ENCODE results near the gene UBE3A.

The UBE3A gene

DNA sequence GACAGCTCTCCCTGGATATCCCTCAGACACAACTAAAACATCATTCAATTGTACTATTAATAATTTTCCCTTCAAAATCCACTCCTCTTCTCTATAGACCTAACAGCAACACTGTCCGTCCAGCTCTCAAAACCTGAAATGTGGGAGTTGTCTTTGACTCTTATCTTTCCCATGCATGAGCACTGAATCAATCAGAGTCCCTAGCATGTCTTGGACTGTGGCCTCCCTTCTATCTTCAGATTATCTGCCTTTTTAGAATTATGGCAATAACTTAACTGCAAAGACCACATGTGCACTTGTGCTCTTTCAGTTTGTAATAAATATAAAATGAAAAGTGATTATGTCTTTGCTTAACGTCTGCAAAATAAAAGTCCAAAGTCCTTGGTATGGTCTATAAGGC is 107.0 kb downstream of the UBE3A start:
- no peak for DNase-seq
- Histone ChIP-seq H3K36me3 (no peaks in the 10 kb centered on the region; the same call in none of the 2 replicates), H3K4me3 (ENCODE audit: low read depth, low read length) (no peak overlapping the region), H3K27me3 (ENCODE audit: insufficient read depth, low read depth, severe bottlenecking) (no peaks in the 10 kb centered on the region), H3K27ac (no peak overlapping the region), H3K9me3 (ENCODE audit: severe bottlenecking) (no peaks in the 10 kb centered on the region)
- TF ChIP-seq, protein P1, sequence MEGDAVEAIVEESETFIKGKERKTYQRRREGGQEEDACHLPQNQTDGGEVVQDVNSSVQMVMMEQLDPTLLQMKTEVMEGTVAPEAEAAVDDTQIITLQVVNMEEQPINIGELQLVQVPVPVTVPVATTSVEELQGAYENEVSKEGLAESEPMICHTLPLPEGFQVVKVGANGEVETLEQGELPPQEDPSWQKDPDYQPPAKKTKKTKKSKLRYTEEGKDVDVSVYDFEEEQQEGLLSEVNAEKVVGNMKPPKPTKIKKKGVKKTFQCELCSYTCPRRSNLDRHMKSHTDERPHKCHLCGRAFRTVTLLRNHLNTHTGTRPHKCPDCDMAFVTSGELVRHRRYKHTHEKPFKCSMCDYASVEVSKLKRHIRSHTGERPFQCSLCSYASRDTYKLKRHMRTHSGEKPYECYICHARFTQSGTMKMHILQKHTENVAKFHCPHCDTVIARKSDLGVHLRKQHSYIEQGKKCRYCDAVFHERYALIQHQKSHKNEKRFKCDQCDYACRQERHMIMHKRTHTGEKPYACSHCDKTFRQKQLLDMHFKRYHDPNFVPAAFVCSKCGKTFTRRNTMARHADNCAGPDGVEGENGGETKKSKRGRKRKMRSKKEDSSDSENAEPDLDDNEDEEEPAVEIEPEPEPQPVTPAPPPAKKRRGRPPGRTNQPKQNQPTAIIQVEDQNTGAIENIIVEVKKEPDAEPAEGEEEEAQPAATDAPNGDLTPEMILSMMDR (IDR thresholded peaks at IDR 0.05; ENCODE audit: low read depth, low read length) = no peak

- no peak for DNase-seq
- no peaks in the 10 kb centered on the region; the same call in none of the 2 replicates for H3K36me3 ChIP-seq
- TF ChIP-seq, protein P1 (IDR thresholded peaks at IDR 0.05; ENCODE audit: low read depth, low read length) = no peak
- H3K27ac ChIP-seq = no peak overlapping the region
- no peaks in the 10 kb centered on the region for H3K9me3 ChIP-seq (ENCODE audit: severe bottlenecking)
- no peak overlapping the region for H3K4me3 ChIP-seq (ENCODE audit: low read depth, low read length)
- H3K27me3 ChIP-seq (ENCODE audit: insufficient read depth, low read depth, severe bottlenecking) = no peaks in the 10 kb centered on the region
Observed at GRCh38 chr15:25331404-25331803, 107.4 kb downstream of the UBE3A start.

GRCh38 chr15:25329696-25330095 is 109.1 kb downstream of the UBE3A start:
- H3K27ac ChIP-seq = no peak overlapping the region
- H3K9me3 ChIP-seq (ENCODE audit: severe bottlenecking) = no peaks in the 10 kb centered on the region
- H3K4me3 ChIP-seq (ENCODE audit: low read depth, low read length) = no peak overlapping the region
- DNase-seq = no peak
- TF ChIP-seq, protein P1 (IDR thresholded peaks at IDR 0.05; ENCODE audit: low read depth, low read length) = no peak
- no peaks in the 10 kb centered on the region for H3K27me3 ChIP-seq (ENCODE audit: insufficient read depth, low read depth, severe bottlenecking)
- H3K36me3 ChIP-seq = no peaks in the 10 kb centered on the region; the same call in none of the 2 replicates

DNA sequence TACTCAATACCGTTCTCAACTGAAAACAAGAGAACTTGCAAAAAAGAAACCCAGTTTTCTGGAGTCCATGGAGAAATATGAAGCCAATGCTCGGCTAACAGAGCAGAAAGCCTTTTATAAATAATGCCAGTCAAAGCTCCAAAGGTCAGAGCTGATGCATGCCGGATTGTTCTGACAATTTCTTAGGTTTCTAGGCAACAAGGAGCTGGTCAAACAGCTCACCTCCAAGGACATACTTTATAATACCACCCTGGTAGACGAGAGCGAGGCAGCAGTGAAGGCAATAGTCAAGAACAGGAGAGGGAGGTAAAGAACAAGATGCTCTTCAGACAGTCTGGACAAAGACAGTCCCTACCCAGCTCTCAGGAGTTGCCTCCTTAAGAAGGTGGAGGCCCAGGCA is 111.1 kb downstream of the UBE3A start:
- H3K4me3 ChIP-seq (ENCODE audit: low read depth, low read length) = no peak overlapping the region
- no peaks in the 10 kb centered on the region for H3K27me3 ChIP-seq (ENCODE audit: insufficient read depth, low read depth, severe bottlenecking)
- H3K36me3 ChIP-seq = no peaks in the 10 kb centered on the region
- TF ChIP-seq, protein P1 (IDR thresholded peaks at IDR 0.05; ENCODE audit: low read depth, low read length) = no peak
- H3K9me3 ChIP-seq (ENCODE audit: severe bottlenecking) = no peaks in the 10 kb centered on the region
- DNase-seq = no peak
- no peak overlapping the region for H3K27ac ChIP-seq

GRCh38 chr15:25325187-25325586 is 113.6 kb downstream of the UBE3A start:
- Histone ChIP-seq H3K27ac (no peak overlapping the region), H3K9me3 (ENCODE audit: severe bottlenecking) (no peaks in the 10 kb centered on the region), H3K4me3 (ENCODE audit: low read depth, low read length) (no peak overlapping the region), H3K27me3 (ENCODE audit: insufficient read depth, low read depth, severe bottlenecking) (no peaks in the 10 kb centered on the region), H3K36me3 (no peaks in the 10 kb centered on the region)
- TF ChIP-seq, protein P1 (IDR thresholded peaks at IDR 0.05; ENCODE audit: low read depth, low read length) = no peak
- DNase-seq = no peak

DNA sequence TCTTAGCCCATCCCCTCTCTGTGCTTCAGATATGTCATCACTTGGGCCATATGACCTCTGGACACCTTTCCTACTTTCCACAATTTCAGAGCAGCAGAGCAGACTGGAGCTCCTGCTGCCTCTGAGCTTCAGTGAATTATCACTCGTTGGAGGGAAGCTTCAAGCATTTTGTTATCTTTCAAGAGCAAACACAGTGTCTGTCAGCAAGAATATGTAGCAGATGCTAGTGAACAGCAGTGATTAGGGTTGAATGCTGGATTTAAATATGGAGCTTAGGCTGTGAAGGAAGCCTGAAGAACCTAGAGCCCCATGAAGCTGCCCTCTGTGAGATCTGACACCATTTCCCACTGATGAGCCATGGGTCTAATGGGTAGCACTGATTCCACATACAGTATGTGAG is 115.4 kb downstream of the UBE3A start:
- Histone ChIP-seq H3K27me3 (ENCODE audit: insufficient read depth, low read depth, severe bottlenecking) (no peaks in the 10 kb centered on the region), H3K9me3 (ENCODE audit: severe bottlenecking) (peaks cover 2% of the 10 kb centered on the region), H3K4me3 (ENCODE audit: low read depth, low read length) (no peak overlapping the region), H3K27ac (no peak overlapping the region), H3K36me3 (no peaks in the 10 kb centered on the region)
- TF ChIP-seq, protein P1 (IDR thresholded peaks at IDR 0.05; ENCODE audit: low read depth, low read length) = no peak
- DNase-seq = no peak

Measured in WERI-Rb-1 (cell line).